GM19240 (cell line): ENCODE data around the gene PSMC3IP.
A peak's percentile ranks its signal among the peaks of the same experiment; 100 is the strongest.

Source experiments
- DNase-seq: peaks from one replicate; pipeline ENCODE4 v3.0.0; 2011; ENCODE audit warnings: low spot score; ENCODE audit not compliant: insufficient read length

Gene PSMC3IP

DNA sequence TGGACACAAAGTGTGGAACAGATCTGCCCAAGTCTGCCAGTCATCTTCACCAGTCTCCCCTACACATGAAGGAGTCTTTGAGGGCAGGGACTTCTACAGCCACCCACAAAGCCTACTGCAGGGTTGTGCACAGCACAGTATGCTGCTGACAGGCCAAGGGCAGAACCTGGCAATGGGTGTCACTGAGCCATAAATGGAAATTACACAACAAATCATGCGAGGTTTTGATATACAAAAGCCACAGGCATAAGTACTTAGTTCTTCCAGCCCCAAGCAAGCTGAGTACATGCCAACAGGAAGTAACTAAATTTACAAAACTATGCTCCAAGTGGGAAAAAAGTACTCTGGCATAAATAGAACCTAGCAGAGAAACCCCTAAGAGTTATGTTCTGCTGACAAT lies 7.8 kb upstream of the PSMC3IP start:
- DNase-seq = no peak

DNA sequence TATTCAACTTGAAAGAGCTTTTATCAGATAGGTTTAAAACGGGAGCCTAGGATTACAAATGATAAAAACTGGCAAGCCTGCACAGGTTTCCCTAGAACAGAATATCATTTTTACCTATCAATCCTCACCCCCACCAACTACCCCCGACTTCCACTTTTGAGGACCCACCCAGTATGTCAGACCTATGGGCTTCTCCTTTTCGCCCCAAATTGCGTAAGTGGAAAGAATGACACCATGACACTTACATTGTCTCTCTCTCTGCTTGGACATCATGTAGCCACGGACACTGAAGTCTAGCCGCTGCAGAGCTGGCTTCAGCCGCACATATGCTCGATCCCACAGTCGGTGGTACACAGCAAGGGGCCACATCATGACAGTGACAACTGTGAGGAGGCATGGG lies 7.4 kb upstream of the PSMC3IP start:
- no peak for DNase-seq

DNA sequence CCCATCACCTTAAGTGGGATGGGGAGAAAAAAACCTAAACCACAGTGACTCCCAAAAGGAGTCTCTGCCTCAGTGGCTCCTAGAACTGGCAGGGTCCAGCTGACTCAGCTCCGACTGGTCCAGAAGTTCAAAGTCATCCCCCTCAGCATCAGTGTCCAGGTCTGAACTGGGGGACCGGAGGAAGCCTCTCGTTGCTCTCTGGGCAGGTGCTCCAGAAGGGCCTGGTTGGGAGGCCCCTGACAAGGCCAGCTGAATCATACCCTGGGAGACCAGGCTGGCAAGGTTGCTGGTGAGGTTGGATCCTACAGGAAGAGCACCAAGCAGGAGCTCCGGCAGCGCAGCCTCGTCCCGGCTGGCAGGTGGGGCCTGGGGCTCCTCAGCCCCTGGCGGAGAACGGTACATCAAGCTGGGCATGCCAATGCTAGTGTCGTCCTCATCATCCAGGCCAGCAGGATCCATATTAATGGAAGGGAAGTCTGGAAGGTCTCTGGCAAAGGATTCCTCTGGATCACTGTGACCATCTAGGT lies 4.3 kb upstream of the PSMC3IP start:
- no peak for DNase-seq

DNA sequence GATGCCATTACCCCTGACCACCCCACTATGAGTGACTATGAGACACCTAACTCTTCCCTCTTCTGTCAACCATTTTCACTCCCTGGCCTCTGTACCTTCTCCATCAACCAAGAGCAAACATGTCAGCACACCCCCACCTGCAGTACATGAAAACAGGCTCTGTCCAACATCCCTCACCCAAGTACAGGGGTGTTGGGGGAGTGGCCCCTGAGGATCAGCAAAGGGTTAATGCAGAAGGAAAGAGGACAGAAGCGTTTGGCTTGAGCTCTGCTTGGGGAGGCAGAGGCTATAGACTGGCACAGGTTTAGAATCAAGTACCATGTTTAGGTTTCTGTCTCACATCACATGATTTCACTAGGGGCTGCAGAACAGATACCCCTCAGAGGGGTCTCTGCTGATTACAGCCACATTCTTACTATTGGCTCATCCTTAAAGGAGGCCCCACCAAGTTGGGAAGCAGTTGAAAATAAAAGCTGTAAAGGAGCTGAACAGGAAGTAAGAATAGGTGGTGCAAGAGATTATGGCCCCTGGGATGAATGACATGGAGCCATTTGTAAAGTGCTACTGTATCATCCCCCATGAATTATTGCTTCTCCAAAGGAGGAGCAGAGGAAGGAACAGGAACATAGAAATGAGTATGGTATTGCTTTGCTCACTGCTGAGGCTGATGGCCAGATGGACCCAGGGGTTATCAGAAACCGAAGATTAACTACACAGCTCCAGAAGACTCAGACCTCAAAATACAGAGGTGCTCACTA lies 2.4 kb upstream of the PSMC3IP start:
- DNase-seq = no peak

DNA sequence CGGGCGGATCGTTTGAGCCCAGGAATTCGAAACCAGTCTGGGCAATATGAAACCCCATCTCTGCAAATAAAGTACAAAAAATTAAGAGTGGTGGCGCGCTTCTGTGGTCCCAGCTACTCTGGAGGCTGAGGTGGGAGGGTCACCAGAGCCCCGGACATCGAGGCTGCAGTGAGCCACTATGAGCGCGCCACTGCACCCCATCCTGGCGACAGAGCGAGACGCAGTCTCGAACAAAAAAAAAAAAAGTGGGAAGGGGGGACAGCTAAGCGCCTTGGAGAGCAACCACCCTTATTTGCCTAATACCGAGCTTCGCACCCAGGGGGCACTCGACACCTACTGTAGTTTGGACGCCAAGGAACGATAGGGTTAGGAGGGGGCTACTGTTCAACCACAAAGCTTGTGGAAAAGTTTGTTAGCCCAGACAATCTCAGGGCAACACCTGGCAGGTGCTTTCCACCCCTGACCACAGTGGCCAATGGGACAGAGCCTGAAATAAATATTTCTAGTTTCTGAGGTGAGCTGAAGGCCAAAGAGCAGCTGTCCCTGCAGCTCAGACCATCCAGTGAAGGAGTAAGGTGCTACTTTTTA lies 847 bp upstream of the PSMC3IP start:
- DNase-seq = peak; percentile 58

DNA sequence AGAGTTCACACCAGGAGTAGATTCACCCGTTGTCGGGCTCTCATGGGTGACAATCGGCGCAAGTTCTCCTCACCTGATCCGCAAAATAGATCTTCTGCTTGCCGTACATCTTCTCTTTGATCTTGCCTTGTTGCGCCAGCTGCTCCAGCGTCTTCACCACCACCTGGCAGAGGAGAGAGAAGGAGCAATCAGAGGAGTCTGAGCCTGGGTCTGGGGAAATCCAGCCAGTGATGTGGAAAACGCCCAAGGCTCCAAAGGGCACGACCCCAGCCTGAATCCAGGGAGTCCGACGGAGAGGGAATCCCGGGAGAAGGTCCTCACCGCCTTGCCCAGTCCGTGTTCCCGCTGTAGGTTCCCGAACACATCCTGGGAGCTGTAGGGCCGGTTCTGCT lies 393 bp downstream of the PSMC3IP start:
- no peak for DNase-seq

DNA sequence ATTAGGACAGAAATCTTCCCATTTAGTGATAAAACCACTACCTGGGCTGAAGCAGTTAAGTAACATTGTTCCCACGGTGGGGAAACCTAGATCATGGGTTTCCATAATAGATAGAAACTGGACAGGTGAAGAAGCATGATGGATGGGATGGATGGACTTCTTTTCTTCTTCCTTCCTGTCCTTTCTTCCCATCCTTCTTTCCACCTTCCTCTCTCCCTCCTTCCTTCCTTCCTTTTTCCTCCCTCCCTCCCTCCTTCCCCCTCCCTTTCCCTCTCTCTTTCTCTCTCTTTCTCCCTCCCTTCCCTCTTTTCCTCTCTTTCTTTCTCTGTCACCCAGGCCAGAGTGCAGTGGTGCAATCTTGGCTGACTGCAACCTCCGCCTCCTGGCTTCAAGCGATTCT lies 3.1 kb downstream of the PSMC3IP start:
- no peak for DNase-seq

DNA sequence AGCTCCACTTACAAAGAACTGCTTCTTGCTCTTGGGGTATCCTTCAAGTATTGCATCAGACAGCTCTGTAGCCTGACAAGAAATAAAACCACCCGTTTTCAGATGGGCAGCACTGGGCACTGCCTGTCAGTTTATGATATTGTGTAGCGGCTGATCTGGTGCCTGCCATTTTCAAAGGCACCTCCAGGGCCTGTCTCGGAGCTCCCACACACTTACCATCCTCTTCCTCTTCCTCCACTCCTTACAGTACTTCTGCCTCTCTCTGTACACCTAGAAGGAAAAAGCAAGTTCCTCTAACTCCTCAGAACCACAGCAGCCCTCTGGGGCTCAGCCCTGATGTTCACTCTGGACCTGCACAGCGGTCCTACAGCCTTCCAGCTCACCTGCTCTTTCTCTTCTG lies 4.4 kb downstream of the PSMC3IP start:
- no peak for DNase-seq

DNA sequence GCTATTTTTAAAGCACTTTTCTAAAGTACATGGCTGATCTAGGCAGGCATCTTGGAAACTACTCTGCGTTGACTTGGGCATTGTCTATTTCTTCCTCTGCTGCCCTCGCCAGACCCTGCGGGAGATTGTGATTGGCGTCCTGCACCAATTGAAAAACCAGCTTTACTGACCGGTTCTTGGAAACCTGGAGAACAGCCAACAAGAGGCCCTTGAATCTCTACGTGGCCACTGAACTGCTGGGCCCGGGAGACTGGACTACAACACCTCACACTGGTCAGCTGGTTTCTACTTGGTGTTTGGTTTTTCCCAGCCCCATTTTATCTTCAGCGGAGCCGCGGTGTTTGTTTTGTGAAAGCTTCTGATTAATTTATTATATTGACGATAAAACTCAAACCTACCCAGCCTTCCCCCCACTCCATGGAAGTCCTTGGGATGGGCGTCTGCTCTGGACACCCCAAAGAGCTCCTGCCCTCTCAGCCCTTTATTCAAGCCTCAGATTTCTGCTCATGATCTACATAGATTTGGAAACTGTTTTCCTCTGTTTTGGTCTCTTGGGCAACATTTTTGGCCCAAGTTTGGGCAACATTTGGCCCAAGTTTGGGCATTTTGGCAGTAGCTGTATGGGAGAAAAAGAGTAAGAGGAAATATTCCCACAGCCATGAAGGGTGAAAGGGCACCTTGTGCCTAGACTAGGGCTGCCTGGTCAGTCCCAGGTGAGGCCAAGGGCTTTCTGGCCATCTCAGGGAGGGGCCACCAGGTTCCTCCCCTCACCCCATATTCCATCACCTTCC lies 5.9 kb downstream of the PSMC3IP start:
- DNase-seq = no peak

DNA sequence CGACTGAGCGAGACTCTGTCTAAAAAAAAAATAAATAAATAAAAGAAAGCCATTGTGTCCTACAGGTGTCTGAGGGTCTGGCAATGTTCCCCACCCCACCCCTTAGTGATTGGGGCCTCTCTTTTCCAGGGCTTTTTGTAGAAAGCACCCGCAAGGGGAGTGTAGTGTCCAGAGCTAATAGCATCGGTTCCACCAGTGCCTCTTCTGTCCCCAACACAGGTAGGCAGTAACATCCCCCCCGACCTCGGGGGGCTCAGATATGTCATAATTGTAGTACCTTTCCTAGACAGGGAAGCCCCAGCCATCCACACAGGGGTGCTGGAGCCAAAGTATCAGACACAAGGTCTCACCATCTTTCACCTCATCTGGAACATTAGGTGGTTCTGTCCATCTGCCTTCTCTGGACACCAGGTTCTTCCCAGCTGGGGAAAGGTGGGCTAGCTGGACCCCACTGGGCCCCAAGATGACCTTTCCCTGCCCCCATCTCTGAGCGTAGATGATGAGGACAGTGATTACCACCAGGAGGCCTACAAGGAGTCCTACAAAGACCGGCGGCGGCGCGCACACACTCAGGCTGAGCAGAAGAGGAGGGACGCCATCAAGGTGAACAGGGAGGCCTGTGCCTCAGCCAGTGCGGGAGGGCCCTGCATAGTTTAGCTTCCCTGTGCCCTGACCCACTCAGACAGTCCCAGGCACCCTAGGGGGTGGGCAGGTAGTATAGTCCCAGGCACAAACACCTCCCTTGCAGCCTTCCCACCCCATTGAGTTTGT lies 9.0 kb downstream of the PSMC3IP start:
- no peak for DNase-seq

DNA sequence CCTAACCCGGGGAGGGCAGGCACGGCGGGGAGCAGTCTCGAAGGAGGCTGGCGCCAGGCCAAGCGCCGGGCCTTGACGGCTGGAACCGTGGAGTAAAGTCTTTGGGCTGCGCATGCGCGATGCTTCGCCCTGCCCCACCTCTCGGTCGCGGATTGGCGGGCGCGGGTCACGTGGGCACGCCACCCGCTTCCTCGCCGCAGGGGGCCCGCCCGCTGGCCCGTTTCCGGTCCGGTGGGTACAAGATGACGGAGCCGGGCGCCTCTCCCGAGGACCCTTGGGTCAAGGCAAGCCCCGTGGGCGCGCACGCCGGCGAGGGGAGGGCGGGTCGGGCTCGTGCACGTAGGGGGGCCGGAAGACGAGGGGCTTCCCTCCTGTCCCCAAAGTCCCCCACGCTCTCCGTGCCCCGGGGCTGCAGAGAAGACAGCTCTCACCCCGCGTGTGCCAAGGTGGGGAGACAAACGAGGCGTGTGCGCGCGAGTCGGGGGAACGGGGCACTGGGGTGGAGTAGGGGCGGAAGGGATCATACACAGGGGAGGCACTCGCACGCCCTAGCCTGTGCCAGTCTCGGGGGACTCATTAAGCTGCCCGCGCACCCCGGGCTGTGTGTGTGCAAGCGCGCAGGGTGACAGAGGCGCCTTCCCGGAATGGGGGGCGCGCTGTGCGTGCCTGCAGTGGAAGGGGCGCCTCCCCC lies 10.5 kb downstream of the PSMC3IP start, which contains the start of gene MLX:
Gene MLX (plus strand): TSS at position 218 of the 691 bp plus-strand sequence. CDS start 25 bp downstream, at position 243.
- DNase-seq = peak; percentile 91

DNA sequence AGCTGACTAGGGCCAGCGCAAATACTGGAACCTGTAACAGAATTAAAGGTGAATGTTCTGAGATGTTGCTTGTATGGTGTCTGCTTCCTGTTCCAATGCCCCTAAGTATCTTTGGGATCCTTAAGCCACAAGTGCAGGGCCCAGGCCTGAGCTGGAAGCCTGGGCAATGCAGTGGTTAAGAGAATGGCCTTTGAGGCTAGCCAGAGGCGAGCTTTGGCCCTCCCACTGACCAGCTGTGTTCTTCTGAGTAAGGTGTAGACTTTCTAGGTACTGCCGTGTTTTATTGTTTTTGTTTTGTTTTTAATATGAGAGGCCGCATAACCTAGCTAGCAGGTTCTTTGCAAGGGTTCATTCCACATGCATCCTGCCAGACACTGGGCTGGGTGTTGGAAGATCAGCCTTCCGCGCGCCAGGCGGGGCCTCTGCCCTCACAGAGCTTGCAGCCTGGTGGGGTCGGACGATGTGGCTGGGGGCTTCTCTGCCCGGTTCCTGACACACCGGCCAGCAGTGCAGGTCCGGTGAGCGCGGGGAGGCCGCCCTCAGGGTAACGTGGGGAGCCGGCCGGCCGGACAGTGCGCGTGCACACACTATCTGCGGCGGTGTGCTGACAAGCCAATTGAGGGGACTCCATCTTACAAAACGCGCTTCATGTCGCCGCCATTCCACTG lies 11.2 kb downstream of the PSMC3IP start:
- no peak for DNase-seq

DNA sequence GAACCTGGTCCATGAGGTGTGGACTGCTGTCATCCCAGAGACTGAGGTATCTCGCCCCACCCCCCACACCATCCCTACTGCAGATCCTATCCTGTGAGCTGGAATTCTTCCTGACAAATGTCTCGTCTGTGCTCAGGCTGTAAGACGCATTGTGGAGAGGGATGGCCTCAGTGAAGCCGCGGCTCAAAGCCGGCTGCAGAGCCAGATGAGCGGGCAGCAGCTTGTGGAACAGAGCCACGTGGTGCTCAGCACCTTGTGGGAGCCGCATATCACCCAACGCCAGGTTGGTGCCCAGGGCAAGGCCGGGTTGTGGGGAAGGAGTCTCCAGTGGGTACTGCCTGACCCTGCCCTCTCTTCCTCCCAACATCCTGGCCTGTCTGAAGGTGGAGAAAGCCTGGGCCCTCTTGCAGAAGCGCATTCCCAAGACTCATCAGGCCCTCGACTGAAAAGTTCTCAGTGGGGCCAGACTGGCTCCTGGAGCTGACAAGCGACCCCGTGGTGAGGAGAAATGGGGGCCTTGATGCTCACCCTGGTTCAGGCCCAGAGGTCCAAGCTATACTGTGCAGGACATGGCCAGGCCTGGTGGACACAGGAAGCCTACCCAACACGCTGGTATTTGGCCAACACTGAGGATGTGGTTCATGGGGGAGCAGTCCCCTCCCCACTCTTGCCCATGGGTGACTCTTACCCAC lies 11.9 kb downstream of the PSMC3IP start:
- no peak for DNase-seq

DNA sequence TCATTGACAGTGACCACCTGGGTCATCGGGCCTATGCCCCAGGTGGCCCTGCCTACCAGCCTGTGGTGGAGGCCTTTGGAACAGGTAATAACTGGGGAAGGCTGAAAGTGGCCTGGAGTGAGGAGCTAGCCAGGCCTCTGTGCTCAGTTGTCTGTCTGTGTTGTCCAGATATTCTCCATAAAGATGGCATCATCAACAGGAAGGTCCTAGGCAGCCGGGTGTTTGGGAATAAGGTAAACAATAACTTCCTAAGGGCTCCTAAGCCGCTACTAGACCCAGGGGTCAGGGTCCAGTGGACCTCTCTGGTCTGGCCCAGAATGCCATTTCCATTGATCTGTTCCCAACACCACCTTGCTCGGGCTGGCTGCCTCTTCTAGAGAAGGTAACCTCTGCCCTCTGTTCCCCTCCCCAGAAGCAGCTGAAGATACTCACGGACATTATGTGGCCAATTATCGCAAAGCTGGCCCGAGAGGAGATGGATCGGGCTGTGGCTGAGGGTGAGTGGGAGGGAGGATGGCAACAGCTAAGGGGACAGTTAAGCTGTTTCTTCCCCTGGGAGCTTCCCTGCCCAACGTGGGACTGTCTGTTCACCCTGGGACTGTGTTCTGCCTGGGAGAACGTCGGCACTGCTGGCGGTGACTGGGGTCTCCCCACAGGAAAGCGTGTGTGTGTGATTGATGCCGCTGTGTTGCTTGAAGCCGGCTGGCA lies 12.6 kb downstream of the PSMC3IP start:
- no peak for DNase-seq

DNA sequence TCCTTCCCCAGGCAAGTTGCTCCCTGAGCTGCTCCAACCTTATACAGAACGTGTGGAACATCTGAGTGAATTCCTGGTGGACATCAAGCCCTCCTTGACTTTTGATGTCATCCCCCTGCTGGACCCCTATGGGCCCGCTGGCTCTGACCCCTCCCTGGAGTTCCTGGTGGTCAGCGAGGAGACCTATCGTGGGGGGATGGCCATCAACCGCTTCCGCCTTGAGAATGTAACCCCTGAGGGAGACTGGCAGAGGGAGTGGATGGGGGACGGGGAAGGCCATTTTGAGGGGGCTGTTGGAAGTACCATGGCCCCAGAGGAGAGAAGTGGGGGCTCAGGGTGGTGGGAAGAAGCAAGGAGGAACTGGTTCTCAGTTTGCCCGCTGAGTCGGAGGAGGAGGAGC lies 13.6 kb downstream of the PSMC3IP start:
- no peak for DNase-seq

DNA sequence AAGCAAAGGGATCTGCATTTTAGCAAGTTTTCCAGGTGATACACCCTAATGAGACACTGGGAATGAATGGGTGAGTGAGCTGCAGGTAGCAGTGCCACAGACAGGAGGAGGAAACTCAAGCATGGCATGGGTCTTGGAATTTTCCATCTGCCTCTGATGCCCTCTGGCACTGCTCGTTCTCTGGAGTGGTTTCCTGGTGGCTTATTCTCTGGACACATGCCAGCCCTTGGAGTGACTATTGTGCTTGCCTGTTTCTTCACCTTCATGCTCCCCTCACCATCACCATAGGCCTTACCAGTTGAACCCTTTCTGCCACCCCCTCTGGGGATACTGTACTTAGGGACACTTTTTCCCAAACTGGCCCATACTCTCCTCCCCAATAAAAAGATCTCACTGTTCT lies 14.0 kb downstream of the PSMC3IP start:
- no peak for DNase-seq

DNA sequence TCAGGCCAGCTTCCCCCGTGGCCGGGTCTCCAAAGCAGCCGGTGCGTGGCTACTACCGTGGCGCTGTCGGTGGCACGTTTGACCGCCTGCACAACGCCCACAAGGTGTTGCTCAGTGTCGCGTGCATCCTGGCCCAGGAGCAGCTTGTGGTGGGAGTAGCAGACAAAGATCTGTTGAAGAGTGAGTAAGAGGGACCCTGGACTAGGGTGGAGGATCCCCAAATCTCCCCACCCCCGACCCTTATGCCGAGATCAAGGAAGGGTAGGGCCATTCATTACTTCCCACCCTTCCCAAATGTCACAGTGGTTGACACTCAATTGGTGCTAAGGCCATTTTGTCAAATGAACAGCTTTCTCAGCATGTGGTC lies 14.4 kb downstream of the PSMC3IP start:
- no peak for DNase-seq

DNA sequence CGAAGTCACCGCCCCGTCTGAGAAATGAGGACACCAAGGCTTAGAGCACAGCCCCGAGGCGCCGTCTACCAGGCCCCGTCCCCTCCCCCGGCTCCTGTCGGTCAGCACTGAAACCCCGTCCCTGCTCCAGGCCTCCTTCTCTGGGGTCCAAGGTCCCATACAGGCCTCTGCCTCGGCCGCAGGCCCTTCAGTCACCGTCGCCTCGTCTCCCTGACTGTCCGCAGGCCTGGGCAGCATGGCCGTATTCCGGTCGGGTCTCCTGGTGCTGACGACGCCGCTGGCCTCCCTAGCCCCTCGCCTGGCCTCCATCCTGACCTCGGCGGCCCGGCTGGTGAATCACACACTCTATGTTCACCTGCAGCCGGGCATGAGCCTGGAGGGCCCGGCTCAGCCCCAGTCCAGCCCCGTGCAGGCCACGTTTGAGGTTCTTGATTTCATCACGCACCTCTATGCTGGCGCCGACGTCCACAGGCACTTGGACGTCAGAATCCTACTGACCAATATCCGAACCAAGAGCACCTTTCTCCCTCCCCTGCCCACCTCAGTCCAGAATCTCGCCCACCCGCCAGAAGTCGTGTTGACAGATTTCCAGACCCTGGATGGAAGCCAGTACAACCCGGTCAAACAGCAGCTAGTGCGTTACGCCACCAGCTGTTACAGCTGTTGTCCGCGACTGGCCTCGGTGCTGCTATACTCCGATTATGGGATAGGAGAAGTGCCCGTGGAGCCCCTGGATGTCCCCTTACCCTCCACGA lies 15.0 kb downstream of the PSMC3IP start:
- no peak for DNase-seq
